H9 (cell line): Measurements from ENCODE around the gene MUCL3. TPM values are rescaled to one million over a fixed set of nuclear protein-coding genes. Genes with fewer than 3 reads are reported as not detected.

Experiments
- DNase-seq: peaks from one replicate; pipeline ENCODE4 v3.0.0-alpha.2; 2017
- H2AFZ ChIP-seq: one replicate; pipeline ENCODE4 v1.6.1; 2013; ENCODE audit warnings: mild to moderate bottlenecking, low read length, control low read depth, moderate library complexity
- H2AK5ac ChIP-seq: 2 replicates; pipeline ENCODE4 v1.6.1; 2013; ENCODE audit warnings: low read length, control low read depth, mixed read lengths; ENCODE audit not compliant: insufficient read length
- H2BK120ac ChIP-seq: one replicate; pipeline ENCODE4 v1.6.1; 2013; ENCODE audit warnings: low read depth, mild to moderate bottlenecking, low read length, control low read depth, inconsistent platforms; ENCODE audit not compliant: poor library complexity, severe bottlenecking
- H2BK12ac ChIP-seq: 2 replicates; pipeline ENCODE4 v1.6.1; 2013; ENCODE audit warnings: low read length, control low read depth, mixed read lengths, low read depth; ENCODE audit not compliant: insufficient read length
- H2BK15ac ChIP-seq: 2 replicates; pipeline ENCODE4 v1.6.1; 2013; ENCODE audit warnings: low read depth, low read length, control low read depth
- H2BK20ac ChIP-seq: one replicate; pipeline ENCODE4 v1.6.1; 2013; ENCODE audit warnings: low read depth, mild to moderate bottlenecking, low read length, control low read depth, inconsistent platforms; ENCODE audit not compliant: poor library complexity, severe bottlenecking
- H2BK5ac ChIP-seq: 2 replicates; pipeline ENCODE4 v1.6.1; 2013; ENCODE audit warnings: low read length, control low read depth, mixed read lengths; ENCODE audit not compliant: insufficient read length
- H3K14ac ChIP-seq: 2 replicates; pipeline ENCODE4 v1.6.1; 2013; ENCODE audit warnings: low read length, control low read depth; ENCODE audit not compliant: insufficient read depth
- H3K18ac ChIP-seq: 2 replicates; pipeline ENCODE4 v1.6.1; 2013; ENCODE audit warnings: low read depth, mild to moderate bottlenecking, mixed read lengths, low read length, control low read depth; ENCODE audit not compliant: insufficient read length
- H3K23ac ChIP-seq: 2 replicates; pipeline ENCODE4 v1.6.1; 2013; ENCODE audit warnings: low read length, control low read depth, mixed read lengths, low read depth; ENCODE audit not compliant: insufficient read length
- H3K23me2 ChIP-seq: 2 replicates; pipeline ENCODE4 v1.6.1; 2013; ENCODE audit warnings: low read depth, mild to moderate bottlenecking, mixed read lengths, low read length, control low read depth; ENCODE audit not compliant: insufficient read length, poor library complexity, severe bottlenecking
- H3K27ac ChIP-seq: 2 replicates; pipeline ENCODE4 v1.5.1; 2013; ENCODE audit warnings: low read length, control low read depth, mixed read lengths, low read depth; ENCODE audit not compliant: insufficient read length
- H3K27me3 ChIP-seq: 2 replicates; pipeline ENCODE4 v1.6.1; 2013; ENCODE audit warnings: low read length, control low read depth, inconsistent platforms; ENCODE audit not compliant: insufficient read depth
- H3K4ac ChIP-seq: 2 replicates; pipeline ENCODE4 v1.6.1; 2013; ENCODE audit warnings: low read depth, mild to moderate bottlenecking, control low read depth, inconsistent platforms, low read length, moderate library complexity
- H3K4me1 ChIP-seq: 2 replicates; pipeline ENCODE4 v1.6.1; 2013; ENCODE audit warnings: low read length, control low read depth, inconsistent platforms; ENCODE audit not compliant: insufficient read depth
- H3K4me2 ChIP-seq: 2 replicates; pipeline ENCODE4 v1.6.1; 2013; ENCODE audit warnings: low read length, control low read depth, mixed read lengths; ENCODE audit not compliant: insufficient read length, insufficient read depth
- H3K56ac ChIP-seq: 2 replicates; pipeline ENCODE4 v1.6.1; 2013; ENCODE audit warnings: low read depth, mild to moderate bottlenecking, mixed read lengths, low read length, control low read depth; ENCODE audit not compliant: insufficient read length
- H3K79me1 ChIP-seq: 2 replicates; pipeline ENCODE4 v1.6.1; 2013; ENCODE audit warnings: low read depth, mild to moderate bottlenecking, moderate library complexity, low read length, control low read depth, inconsistent platforms; ENCODE audit not compliant: insufficient read depth, poor library complexity, severe bottlenecking
- H3K79me2 ChIP-seq: 2 replicates; pipeline ENCODE4 v1.6.1; 2013; ENCODE audit warnings: low read length, control low read depth, inconsistent platforms; ENCODE audit not compliant: insufficient read depth
- H3K9ac ChIP-seq: 2 replicates; pipeline ENCODE4 v1.6.1; 2013; ENCODE audit warnings: low read length, control low read depth, mixed read lengths; ENCODE audit not compliant: insufficient read length; ENCODE audit errors: extremely low read depth
- H3K9me3 ChIP-seq: one replicate; pipeline ENCODE4 v1.6.1; 2013; ENCODE audit warnings: low read depth, low read length, inconsistent platforms; ENCODE audit not compliant: control insufficient read depth
- H3T11ph ChIP-seq: one replicate; pipeline ENCODE4 v1.6.1; 2013; ENCODE audit warnings: mild to moderate bottlenecking, low read length, control low read depth, inconsistent platforms
- H4K20me1 ChIP-seq: one replicate; pipeline ENCODE4 v1.6.1; 2013; ENCODE audit not compliant: control insufficient read depth, insufficient read length, insufficient read depth
- H4K5ac ChIP-seq: 2 replicates; pipeline ENCODE4 v1.6.1; 2013; ENCODE audit warnings: low read depth, mild to moderate bottlenecking, mixed read lengths, low read length, control low read depth; ENCODE audit not compliant: insufficient read length
- H4K8ac ChIP-seq: replicated peaks from 2 replicates; pipeline ENCODE4 v1.6.1; 2013; ENCODE audit warnings: low read length, control low read depth, mixed read lengths, low read depth; ENCODE audit not compliant: insufficient read length
- H4K91ac ChIP-seq: 2 replicates; pipeline ENCODE4 v1.6.1; 2013; ENCODE audit warnings: low read depth, mild to moderate bottlenecking, moderate library complexity, mixed read lengths, low read length, control low read depth; ENCODE audit not compliant: insufficient read length
- H3K27ac Mint-ChIP-seq, 3 experiments: 2 replicates in 2 of 3; 3 replicates in 1 of 3; pipeline ENCODE4 v1.8.0; 2020 to 2021; ENCODE audit warnings: mixed read lengths in 3 of 3, mild to moderate bottlenecking in 1 of 3, moderate library complexity in 1 of 3
- H3K27me3 Mint-ChIP-seq: 2 replicates; pipeline ENCODE4 v1.8.0; 2021; ENCODE audit warnings: low read depth, mild to moderate bottlenecking, moderate library complexity, mixed read lengths
- H3K36me3 Mint-ChIP-seq, 3 experiments: 2 replicates in 2 of 3; 3 replicates in 1 of 3; pipeline ENCODE4 v1.8.0; 2020 to 2021; ENCODE audit warnings: low read depth in 3 of 3, mixed read lengths in 3 of 3; ENCODE audit not compliant: insufficient read depth in 1 of 3
- H3K4me1 Mint-ChIP-seq, 2 experiments: 2 replicates each; pipeline ENCODE4 v1.8.0; 2020; ENCODE audit warnings: mixed read lengths in 2 of 2
- H3K4me3 Mint-ChIP-seq, 2 experiments: 2 replicates in 1 of 2; 3 replicates in 1 of 2; pipeline ENCODE4 v1.8.0; 2020 to 2021; ENCODE audit warnings: mild to moderate bottlenecking in 2 of 2, mixed read lengths in 2 of 2, moderate library complexity in 1 of 2
- H3K9me3 Mint-ChIP-seq, 2 experiments: 2 replicates in 1 of 2; 3 replicates in 1 of 2; pipeline ENCODE4 v1.8.0; 2020; ENCODE audit warnings: mild to moderate bottlenecking in 2 of 2, mixed read lengths in 2 of 2, moderate library complexity in 1 of 2
- WGBS: extraction: QIAGEN DNeasy Blood & Tissue Kit; methylation state at CpG from one replicate; pipeline ENCODE4 v1.1.7; 2013; ENCODE audit warnings: missing lambda C conversion rate, low lambda C conversion rate, mixed read lengths; ENCODE audit not compliant: insufficient read length; ENCODE audit errors: extremely low coverage; 5-methylcytosine and 5-hydroxymethylcytosine counted together
- total RNA-seq: library from RNA; stranded (reverse); gene quantifications from 2 replicates; pipeline ENCODE4 v1.2.1, GENCODE V29; 2021
- TF ChIP-seq, protein P1 (sequence below): fragments of 200-600 bp; sonication (generic); conservative IDR thresholded peaks from 3 replicates; pipeline ENCODE4 v1.8.0; 2021; ENCODE audit warnings: antibody characterized with exemption, mild to moderate bottlenecking

MUCL3 gene
- total RNA-seq, 1 experiment from 2014 or later, result 0.15 TPM

DNA sequence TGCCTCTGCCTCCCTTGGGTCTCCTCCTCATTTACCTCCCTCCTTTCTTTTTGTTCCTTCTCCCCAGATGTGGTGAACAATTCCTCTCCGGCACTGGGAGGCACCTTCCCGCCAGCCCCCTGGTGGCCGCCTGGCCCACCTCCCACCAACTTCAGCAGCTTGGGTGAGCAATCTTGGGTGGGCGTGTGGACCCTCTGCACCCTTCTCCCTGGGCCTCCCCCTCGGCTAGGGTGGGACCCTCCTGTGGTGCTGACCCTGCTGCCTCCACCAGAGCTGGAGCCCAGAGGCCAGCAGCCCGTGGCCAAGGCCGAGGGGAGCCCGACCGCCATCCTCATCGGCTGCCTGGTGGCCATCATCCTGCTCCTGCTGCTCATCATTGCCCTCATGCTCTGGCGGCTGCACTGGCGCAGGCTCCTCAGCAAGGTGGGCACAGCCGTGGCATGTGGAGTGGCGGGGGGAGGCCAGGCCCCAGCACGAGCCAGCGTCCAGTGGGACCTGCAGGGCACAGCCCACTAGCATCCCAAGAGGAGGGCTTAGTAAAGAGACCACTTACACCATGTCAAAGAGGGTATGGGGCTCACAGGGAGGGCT, 47.7 kb upstream of the MUCL3 start:
- Histone ChIP-seq H3T11ph (no peak overlapping the region), H4K5ac (no peak overlapping the region), H2AFZ (no peak overlapping the region), H3K4ac (no peak overlapping the region), H2BK15ac (no peak overlapping the region), H3K14ac (no peak overlapping the region), H3K27me3 (no peaks in the 10 kb centered on the region), H2BK20ac (no peak overlapping the region), H3K79me2 (peaks cover 2% of the 10 kb centered on the region; the same call in 1 of the 2 replicates), H4K8ac (no peak overlapping the region), H3K4me2 (no peak overlapping the region), H3K4me1 (no peaks in the 10 kb centered on the region), H3K18ac (no peak overlapping the region), H3K27ac (no peak overlapping the region), H2BK5ac (no peak overlapping the region), H3K79me1 (peaks cover 7% of the 10 kb centered on the region), H4K91ac (no peak overlapping the region), H2BK12ac (no peak overlapping the region), H2AK5ac (no peak overlapping the region), H4K20me1 (no peaks in the 10 kb centered on the region), H3K23me2 (no peaks in the 10 kb centered on the region), H3K9ac (no peak overlapping the region), H3K56ac (no peak overlapping the region), H3K23ac (no peak overlapping the region), H3K9me3 (no peaks in the 10 kb centered on the region), H2BK120ac (no peak overlapping the region)
- DNase-seq, result no peak
- TF ChIP-seq, protein P1, sequence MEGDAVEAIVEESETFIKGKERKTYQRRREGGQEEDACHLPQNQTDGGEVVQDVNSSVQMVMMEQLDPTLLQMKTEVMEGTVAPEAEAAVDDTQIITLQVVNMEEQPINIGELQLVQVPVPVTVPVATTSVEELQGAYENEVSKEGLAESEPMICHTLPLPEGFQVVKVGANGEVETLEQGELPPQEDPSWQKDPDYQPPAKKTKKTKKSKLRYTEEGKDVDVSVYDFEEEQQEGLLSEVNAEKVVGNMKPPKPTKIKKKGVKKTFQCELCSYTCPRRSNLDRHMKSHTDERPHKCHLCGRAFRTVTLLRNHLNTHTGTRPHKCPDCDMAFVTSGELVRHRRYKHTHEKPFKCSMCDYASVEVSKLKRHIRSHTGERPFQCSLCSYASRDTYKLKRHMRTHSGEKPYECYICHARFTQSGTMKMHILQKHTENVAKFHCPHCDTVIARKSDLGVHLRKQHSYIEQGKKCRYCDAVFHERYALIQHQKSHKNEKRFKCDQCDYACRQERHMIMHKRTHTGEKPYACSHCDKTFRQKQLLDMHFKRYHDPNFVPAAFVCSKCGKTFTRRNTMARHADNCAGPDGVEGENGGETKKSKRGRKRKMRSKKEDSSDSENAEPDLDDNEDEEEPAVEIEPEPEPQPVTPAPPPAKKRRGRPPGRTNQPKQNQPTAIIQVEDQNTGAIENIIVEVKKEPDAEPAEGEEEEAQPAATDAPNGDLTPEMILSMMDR, result peak; percentile 70
- no CpG with 5 or more reads among the region's 16 CpGs for WGBS
- Mint-ChIP-seq H3K36me3 (peaks cover 48 to 92% (median 86%) of the 10 kb centered on the region in 3 experiments), H3K4me1 (peaks cover 26 to 31% of the 10 kb centered on the region in 2 experiments), H3K4me3 (no peak overlapping the region), H3K27ac (peak overlapping the region in 2 of 3 experiments; percentile 16 to 41; a peak in 4 of 7 replicates), H3K27me3 (no peaks in the 10 kb centered on the region), H3K9me3 (no peaks in the 10 kb centered on the region)
